HepG2 (cell line): ENCODE results near the gene C19orf33. TPM values are rescaled to one million over a fixed set of nuclear protein-coding genes. Genes with fewer than 3 reads are reported as not detected.

ENCODE experiments used
- ARNT2 ChIP-seq: sonication (generic); formaldehyde crosslinking; IDR thresholded peaks from 2 replicates; pipeline ENCODE4 v1.8.0; 2022; ENCODE audit warnings: mild to moderate bottlenecking, low read depth, missing genetic modification reagents, moderate library complexity
- CBFB ChIP-seq: sonication (generic); formaldehyde crosslinking; IDR thresholded peaks from 2 replicates; pipeline ENCODE4 v1.4.0; 2020; ENCODE audit warnings: missing genetic modification reagents
- DR1 ChIP-seq: sonication (generic); formaldehyde crosslinking; IDR thresholded peaks from 2 replicates; pipeline ENCODE4 v1.8.0; 2021; ENCODE audit warnings: mild to moderate bottlenecking, missing genetic modification reagents, inconsistent platforms
- ETV6 ChIP-seq: sonication (generic); formaldehyde crosslinking; conservative IDR thresholded peaks from 2 replicates; pipeline ENCODE4 v1.4.0; 2020; ENCODE audit warnings: missing genetic modification reagents
- FOXM1 ChIP-seq: sonication (generic); formaldehyde crosslinking; IDR thresholded peaks from 2 replicates; pipeline ENCODE4 v1.5.0; 2020; ENCODE audit warnings: missing genetic modification reagents
- MATR3 ChIP-seq: sonication (generic); formaldehyde crosslinking; IDR thresholded peaks from 2 replicates; pipeline ENCODE4 v1.4.0; 2020; ENCODE audit warnings: missing genetic modification reagents
- MED1 ChIP-seq: sonication (generic); formaldehyde crosslinking; IDR thresholded peaks from 2 replicates; pipeline ENCODE4 v1.4.0; 2020; ENCODE audit warnings: missing genetic modification reagents
- MTA3 ChIP-seq: sonication (generic); formaldehyde crosslinking; IDR thresholded peaks from 2 replicates; pipeline ENCODE4 v1.4.0; 2020; ENCODE audit warnings: missing genetic modification reagents
- NCOA1 ChIP-seq: sonication (generic); formaldehyde crosslinking; IDR thresholded peaks from 2 replicates; pipeline ENCODE4 v1.9.0; 2021; ENCODE audit warnings: missing genetic modification reagents
- RBFOX2 ChIP-seq: fragments of 200-400 bp; formaldehyde crosslinking; IDR thresholded peaks from 2 replicates; pipeline ENCODE4 v1.6.1; 2017; ENCODE audit warnings: low read depth, mild to moderate bottlenecking, low read length
- RFXANK ChIP-seq: IDR thresholded peaks from 2 replicates; pipeline ENCODE4 v1.6.1; 2016
- STAG1 ChIP-seq: sonication (generic); formaldehyde crosslinking; IDR thresholded peaks from 2 replicates; pipeline ENCODE4 v1.4.0; 2020; ENCODE audit warnings: missing genetic modification reagents
- TBX2 ChIP-seq: sonication (generic); formaldehyde crosslinking; IDR thresholded peaks from 2 replicates; pipeline ENCODE4 v1.5.0; 2020; ENCODE audit warnings: missing genetic modification reagents, mild to moderate bottlenecking, borderline replicate concordance
- TCF7 ChIP-seq: sonication (generic); IDR thresholded peaks from 2 replicates; pipeline ENCODE4 v1.6.1; 2016; ENCODE audit warnings: antibody characterized with exemption, low read depth
- ZFX ChIP-seq: sonication (generic); formaldehyde crosslinking; IDR thresholded peaks from 2 replicates; pipeline ENCODE4 v1.4.0; 2020; ENCODE audit warnings: mild to moderate bottlenecking, low read depth, missing genetic modification reagents, moderate library complexity
- ZNF143 ChIP-seq: sonication (generic); formaldehyde crosslinking; IDR thresholded peaks from 2 replicates; pipeline ENCODE4 v1.4.0; 2020; ENCODE audit warnings: missing genetic modification reagents
- ZNF3 ChIP-seq: IDR thresholded peaks from 2 replicates; pipeline ENCODE4 v1.7.0; 2017; ENCODE audit warnings: inconsistent platforms
- ZNF33B ChIP-seq: sonication (generic); formaldehyde crosslinking; IDR thresholded peaks from 2 replicates; pipeline ENCODE4 v1.5.1; 2020; ENCODE audit warnings: mild to moderate bottlenecking, missing genetic modification reagents
- ZNF354B ChIP-seq: sonication (generic); formaldehyde crosslinking; IDR thresholded peaks from 2 replicates; pipeline ENCODE4 v1.8.0; 2022; ENCODE audit warnings: mild to moderate bottlenecking, missing genetic modification reagents
- ZNF614 ChIP-seq: IDR thresholded peaks from 2 replicates; pipeline ENCODE4 v1.6.1; 2018; ENCODE audit warnings: missing biosample characterization, missing genetic modification reagents, inconsistent platforms, borderline replicate concordance
- ZSCAN29 ChIP-seq: sonication (generic); formaldehyde crosslinking; conservative IDR thresholded peaks from 2 replicates; pipeline ENCODE4 v1.4.0; 2020; ENCODE audit warnings: mild to moderate bottlenecking, missing genetic modification reagents
- polyA plus RNA-seq, 8 experiments: library from polyadenylated mRNA; depleted of rRNA in 3 of 8; stranded (reverse) in 7 of 8; unstranded in 1 of 8; fragments of >200 nt; fragmentation: Illumina TruSeq in 4 of 8; extraction: Trizol in 4 of 8; gene quantifications; 2 replicates each; pipeline versions ENCODE4 v1.2.1 to v1.2.3, GENCODE V29; 2011 to 2016; ENCODE audit warnings: low read depth in 4 of 8, missing spikeins in 1 of 8, mixed read lengths in 1 of 8; ENCODE audit not compliant: insufficient read depth in 1 of 8
- total RNA-seq, 5 experiments: library from RNA; depleted of rRNA; stranded (reverse); fragments of >200 nt; fragmentation: Illumina TruSeq; extraction: Trizol; gene quantifications; 2 replicates each; pipeline ENCODE4 v1.2.3, GENCODE V29; 2016; ENCODE audit warnings: low read depth in 1 of 5
- TF ChIP-seq, protein P1 (sequence below): sonication (generic); formaldehyde crosslinking; IDR thresholded peaks from 2 replicates; pipeline ENCODE4 v1.5.0; 2020; ENCODE audit warnings: mild to moderate bottlenecking, missing genetic modification reagents
- TF ChIP-seq, protein P2 (sequence below): sonication (generic); formaldehyde crosslinking; conservative IDR thresholded peaks from 2 replicates; pipeline ENCODE4 v1.4.0; 2020; ENCODE audit warnings: missing genetic modification reagents
- TF ChIP-seq, protein P3 (sequence below): sonication (generic); formaldehyde crosslinking; IDR thresholded peaks from 2 replicates; pipeline ENCODE4 v1.4.0; 2020; ENCODE audit warnings: missing genetic modification reagents
- TF ChIP-seq, protein P4 (sequence below): sonication (generic); formaldehyde crosslinking; IDR thresholded peaks from 2 replicates; pipeline ENCODE4 v1.8.0; 2022; ENCODE audit warnings: missing genetic modification reagents, mild to moderate bottlenecking, borderline replicate concordance
- TF ChIP-seq, protein P5 (sequence below): sonication (generic); formaldehyde crosslinking; IDR thresholded peaks from 2 replicates; pipeline ENCODE4 v1.8.1; 2023; ENCODE audit warnings: missing genetic modification reagents, mild to moderate bottlenecking, borderline replicate concordance

The C19orf33 gene
- total and polyA plus RNA-seq, 2 of the 13 experiments (the other 11 are each of a cell fraction or from before 2014, with no cell fraction given) = 2.5 to 3.3 TPM

DNA sequence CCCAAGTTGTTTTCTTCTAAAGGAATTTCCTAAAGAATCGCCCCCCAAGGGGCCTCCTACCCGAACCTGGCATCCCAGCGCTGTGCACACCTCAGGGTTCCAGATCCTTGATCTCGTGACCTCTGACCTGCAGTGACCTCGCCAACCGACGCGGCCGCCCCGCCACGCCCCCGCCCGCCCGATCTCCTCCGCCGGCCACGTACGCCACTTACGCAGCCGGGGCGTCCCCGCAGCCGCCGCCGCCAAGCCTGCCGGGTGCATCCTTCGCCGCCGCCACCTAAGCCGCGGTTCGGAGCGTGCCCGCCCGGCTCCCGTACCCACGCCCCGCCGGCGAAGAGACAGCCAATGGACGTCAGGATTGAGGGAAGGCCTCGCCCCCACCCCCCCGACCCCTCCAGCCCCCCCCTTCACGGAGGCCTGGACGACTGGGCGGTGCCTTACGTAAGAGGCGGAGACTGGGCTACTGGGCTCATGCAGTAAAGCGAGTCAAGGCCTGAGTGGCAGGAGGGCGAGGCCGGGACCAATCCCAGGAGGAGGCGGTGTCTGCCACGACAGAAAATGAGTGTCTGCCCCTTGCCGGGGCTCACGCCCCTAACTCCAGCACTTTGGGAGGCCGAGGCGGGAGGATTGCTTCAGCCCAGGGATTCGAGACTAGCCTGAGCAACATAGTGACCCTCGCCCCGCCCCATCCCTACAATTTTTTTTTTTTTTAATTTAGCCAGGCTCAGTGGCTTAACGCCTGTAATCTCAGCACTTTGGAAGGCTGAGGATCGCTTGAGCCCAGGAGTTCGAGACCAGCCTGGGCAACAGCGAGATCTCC, 11.8 kb downstream of the C19orf33 start, which contains the start of gene YIF1B (continued):
- TF ChIP-seq, protein P1, sequence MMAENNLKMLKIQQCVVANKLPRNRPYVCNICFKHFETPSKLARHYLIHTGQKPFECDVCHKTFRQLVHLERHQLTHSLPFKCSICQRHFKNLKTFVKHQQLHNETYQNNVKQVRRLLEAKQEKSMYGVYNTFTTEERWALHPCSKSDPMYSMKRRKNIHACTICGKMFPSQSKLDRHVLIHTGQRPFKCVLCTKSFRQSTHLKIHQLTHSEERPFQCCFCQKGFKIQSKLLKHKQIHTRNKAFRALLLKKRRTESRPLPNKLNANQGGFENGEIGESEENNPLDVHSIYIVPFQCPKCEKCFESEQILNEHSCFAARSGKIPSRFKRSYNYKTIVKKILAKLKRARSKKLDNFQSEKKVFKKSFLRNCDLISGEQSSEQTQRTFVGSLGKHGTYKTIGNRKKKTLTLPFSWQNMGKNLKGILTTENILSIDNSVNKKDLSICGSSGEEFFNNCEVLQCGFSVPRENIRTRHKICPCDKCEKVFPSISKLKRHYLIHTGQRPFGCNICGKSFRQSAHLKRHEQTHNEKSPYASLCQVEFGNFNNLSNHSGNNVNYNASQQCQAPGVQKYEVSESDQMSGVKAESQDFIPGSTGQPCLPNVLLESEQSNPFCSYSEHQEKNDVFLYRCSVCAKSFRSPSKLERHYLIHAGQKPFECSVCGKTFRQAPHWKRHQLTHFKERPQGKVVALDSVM (CRISPR knock-in tag) = peak; percentile 99
- TF ChIP-seq, protein P2, sequence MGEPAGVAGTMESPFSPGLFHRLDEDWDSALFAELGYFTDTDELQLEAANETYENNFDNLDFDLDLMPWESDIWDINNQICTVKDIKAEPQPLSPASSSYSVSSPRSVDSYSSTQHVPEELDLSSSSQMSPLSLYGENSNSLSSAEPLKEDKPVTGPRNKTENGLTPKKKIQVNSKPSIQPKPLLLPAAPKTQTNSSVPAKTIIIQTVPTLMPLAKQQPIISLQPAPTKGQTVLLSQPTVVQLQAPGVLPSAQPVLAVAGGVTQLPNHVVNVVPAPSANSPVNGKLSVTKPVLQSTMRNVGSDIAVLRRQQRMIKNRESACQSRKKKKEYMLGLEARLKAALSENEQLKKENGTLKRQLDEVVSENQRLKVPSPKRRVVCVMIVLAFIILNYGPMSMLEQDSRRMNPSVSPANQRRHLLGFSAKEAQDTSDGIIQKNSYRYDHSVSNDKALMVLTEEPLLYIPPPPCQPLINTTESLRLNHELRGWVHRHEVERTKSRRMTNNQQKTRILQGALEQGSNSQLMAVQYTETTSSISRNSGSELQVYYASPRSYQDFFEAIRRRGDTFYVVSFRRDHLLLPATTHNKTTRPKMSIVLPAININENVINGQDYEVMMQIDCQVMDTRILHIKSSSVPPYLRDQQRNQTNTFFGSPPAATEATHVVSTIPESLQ (CRISPR knock-in tag) = no peak
- TF ChIP-seq ZNF354B (CRISPR knock-in tag) (no peak), ZSCAN29 (CRISPR knock-in tag) (no peak), RFXANK (CRISPR knock-in tag) (no peak), TBX2 (0 out of 2 replicates have a peak, but pooled peaks have one; percentile 16), ZNF33B (no peak), ZFX (CRISPR knock-in tag) (peak; percentile 63; the same call in 1 of the 2 replicates), ZNF143 (peak; percentile 73), MTA3 (CRISPR knock-in tag) (no peak), RBFOX2 (0 out of 2 replicates have a peak, but pooled peaks have one; percentile 43), MATR3 (no peak), ZNF614 (no peak), ARNT2 (peak; percentile 72), ETV6 (CRISPR knock-in tag) (no peak), ZNF3 (CRISPR knock-in tag) (no peak), MED1 (CRISPR knock-in tag) (no peak; the same call in 1 of the 2 replicates), FOXM1 (no peak), CBFB (CRISPR knock-in tag) (no peak), NCOA1 (CRISPR knock-in tag) (no peak), STAG1 (CRISPR knock-in tag) (no peak), DR1 (no peak), TCF7 (no peak)
- TF ChIP-seq, protein P3, sequence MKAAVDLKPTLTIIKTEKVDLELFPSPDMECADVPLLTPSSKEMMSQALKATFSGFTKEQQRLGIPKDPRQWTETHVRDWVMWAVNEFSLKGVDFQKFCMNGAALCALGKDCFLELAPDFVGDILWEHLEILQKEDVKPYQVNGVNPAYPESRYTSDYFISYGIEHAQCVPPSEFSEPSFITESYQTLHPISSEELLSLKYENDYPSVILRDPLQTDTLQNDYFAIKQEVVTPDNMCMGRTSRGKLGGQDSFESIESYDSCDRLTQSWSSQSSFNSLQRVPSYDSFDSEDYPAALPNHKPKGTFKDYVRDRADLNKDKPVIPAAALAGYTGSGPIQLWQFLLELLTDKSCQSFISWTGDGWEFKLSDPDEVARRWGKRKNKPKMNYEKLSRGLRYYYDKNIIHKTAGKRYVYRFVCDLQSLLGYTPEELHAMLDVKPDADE (CRISPR knock-in tag) = no peak
- TF ChIP-seq, protein P4, sequence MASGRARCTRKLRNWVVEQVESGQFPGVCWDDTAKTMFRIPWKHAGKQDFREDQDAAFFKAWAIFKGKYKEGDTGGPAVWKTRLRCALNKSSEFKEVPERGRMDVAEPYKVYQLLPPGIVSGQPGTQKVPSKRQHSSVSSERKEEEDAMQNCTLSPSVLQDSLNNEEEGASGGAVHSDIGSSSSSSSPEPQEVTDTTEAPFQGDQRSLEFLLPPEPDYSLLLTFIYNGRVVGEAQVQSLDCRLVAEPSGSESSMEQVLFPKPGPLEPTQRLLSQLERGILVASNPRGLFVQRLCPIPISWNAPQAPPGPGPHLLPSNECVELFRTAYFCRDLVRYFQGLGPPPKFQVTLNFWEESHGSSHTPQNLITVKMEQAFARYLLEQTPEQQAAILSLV (CRISPR knock-in tag) = peak; percentile 79; the same call in 1 of the 2 replicates
- TF ChIP-seq, protein P5, sequence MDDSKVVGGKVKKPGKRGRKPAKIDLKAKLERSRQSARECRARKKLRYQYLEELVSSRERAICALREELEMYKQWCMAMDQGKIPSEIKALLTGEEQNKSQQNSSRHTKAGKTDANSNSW (CRISPR knock-in tag) = no peak
